ENCODE measurements around the gene POLG. TPM values are rescaled to one million over a fixed set of nuclear protein-coding genes. Genes with fewer than 3 reads are reported as not detected.

The POLG gene
- total and polyA plus RNA-seq, 8 donors = 22.7 to 172 (median 54.7) TPM

GRCh38 chr15:89325039-89325803, 9.4 kb downstream of the POLG start:
- peaks cover 97 to 100% (median 100%) of the 10 kb centered on the region in 4 donors for H3K36me3 ChIP-seq
- H3K4me3 ChIP-seq = no peak overlapping the region
- no peak for DNase-seq
- no peak overlapping the region for H3K27ac ChIP-seq
- H3K4me1 ChIP-seq = peaks cover 12 to 31% (median 22%) of the 10 kb centered on the region in 4 donors
- no peaks in the 10 kb centered on the region for H3K9me3 ChIP-seq
- TF ChIP-seq EP300 (IDR thresholded peaks at IDR 0.05) (no peak), CTCF (IDR thresholded peaks at IDR 0.05) (no peak), POLR2A (IDR thresholded peaks at IDR 0.05) (no peak), POLR2AphosphoS5 (IDR thresholded peaks at IDR 0.05) (no peak)
- WGBS, 5 donors = 91 to 97% (median 95%) methylated on average over 5 to 11 of the region's 11 CpGs
- intact Hi-C loops (cut with DNase I; ENCODE audit: low total_unique reads) = no loop called here
- H3K27me3 ChIP-seq = no peaks in the 10 kb centered on the region

- 74 to 88% (median 82%) methylated on average over 6 of the region's 6 CpGs for WGBS, 5 donors
- Histone ChIP-seq H3K4me1 (peaks cover 0 to 17% (median 9%) of the 10 kb centered on the region in 4 donors), H3K27me3 (no peaks in the 10 kb centered on the region), H3K4me3 (no peak overlapping the region), H3K36me3 (peaks cover 97 to 100% (median 100%) of the 10 kb centered on the region in 4 donors), H3K9me3 (no peaks in the 10 kb centered on the region), H3K27ac (no peak overlapping the region)
- intact Hi-C loops (cut with DNase I; ENCODE audit: low total_unique reads) = no loop called here
- TF ChIP-seq POLR2A (IDR thresholded peaks at IDR 0.05) (no peak), CTCF (IDR thresholded peaks at IDR 0.05) (no peak), POLR2AphosphoS5 (IDR thresholded peaks at IDR 0.05) (no peak), EP300 (IDR thresholded peaks at IDR 0.05) (no peak)
- DNase-seq = no peak
These were observed 10.8 kb downstream of the POLG start for GRCh38 chr15:89323825-89324224.

GRCh38 chr15:89322822-89323221, 11.8 kb downstream of the POLG start:
- DNase-seq = no peak
- H3K27ac ChIP-seq = no peak overlapping the region
- H3K4me3 ChIP-seq = no peak overlapping the region
- intact Hi-C loops (cut with DNase I; ENCODE audit: low total_unique reads) = no loop called here
- H3K4me1 ChIP-seq = peaks cover 0 to 14% (median 4%) of the 10 kb centered on the region in 4 donors
- 90 to 96% (median 93%) methylated on average over 15 of the region's 15 CpGs for WGBS, 5 donors
- peaks cover 96 to 100% (median 100%) of the 10 kb centered on the region in 4 donors for H3K36me3 ChIP-seq
- H3K27me3 ChIP-seq = no peaks in the 10 kb centered on the region
- no peak for TF ChIP-seq CTCF (IDR thresholded peaks at IDR 0.05)
- no peak for TF ChIP-seq POLR2AphosphoS5 (IDR thresholded peaks at IDR 0.05)
- no peak for TF ChIP-seq POLR2A (IDR thresholded peaks at IDR 0.05)
- TF ChIP-seq EP300 (IDR thresholded peaks at IDR 0.05) = no peak
- H3K9me3 ChIP-seq = no peaks in the 10 kb centered on the region

GRCh38 chr15:89321521-89322410, 12.9 kb downstream of the POLG start:
- Histone ChIP-seq H3K9me3 (no peaks in the 10 kb centered on the region), H3K27me3 (no peaks in the 10 kb centered on the region), H3K36me3 (peaks cover 96 to 100% (median 100%) of the 10 kb centered on the region in 4 donors), H3K27ac (no peak overlapping the region), H3K4me1 (peaks cover 0 to 10% (median 0%) of the 10 kb centered on the region in 4 donors), H3K4me3 (no peak overlapping the region)
- TF ChIP-seq POLR2A (IDR thresholded peaks at IDR 0.05) (no peak), EP300 (IDR thresholded peaks at IDR 0.05) (no peak)
- intact Hi-C loops (cut with DNase I; ENCODE audit: low total_unique reads) = no loop called here
- peak in 1 of 2 donors; percentile 40 for DNase-seq
- 64 to 76% (median 66%) methylated on average over 15 to 17 of the region's 17 CpGs for WGBS, 5 donors

All from stomach (tissue), 9 donors.